Upper lobe of left lung (tissue), 6 donors: Measurements from ENCODE around the gene EVC2. TPM values are rescaled to one million over a fixed set of nuclear protein-coding genes. Genes with fewer than 3 reads are reported as not detected.

Experiments used
- ATAC-seq, 2 donors: fragments of 200-7000 bp; cut with Tn5 transposase; one replicate each; pipeline ENCODE4 v1.9.1; 2022; ENCODE audit warnings: mild to moderate bottlenecking in 2 of 2, moderate library complexity in 2 of 2; ENCODE audit not compliant: low FRiP score in 2 of 2
- DNase-seq, 2 donors: peaks; one replicate each; pipeline ENCODE4 v3.0.0-alpha.2; 2019 to 2020
- H3K27ac ChIP-seq, 4 donors: fragments of 200-600 bp; sonication (generic); one replicate each; pipeline ENCODE4 v1.5.1; 2016 to 2019
- H3K27me3 ChIP-seq, 4 donors: fragments of 200-600 bp; sonication (generic); one replicate each; pipeline ENCODE4 v1.5.1; 2017 to 2019
- H3K36me3 ChIP-seq, 4 donors: fragments of 200-600 bp; sonication (generic); one replicate each; pipeline ENCODE4 v1.5.1; 2016 to 2019
- H3K4me1 ChIP-seq, 4 donors: fragments of 200-600 bp; sonication (generic); one replicate each; pipeline ENCODE4 v1.5.1; 2018 to 2019
- H3K4me3 ChIP-seq, 4 donors: fragments of 200-600 bp; sonication (generic); one replicate each; pipeline ENCODE4 v1.5.1; 2017 to 2019; ENCODE audit warnings: mild to moderate bottlenecking in 2 of 4, moderate library complexity in 1 of 4
- H3K9me3 ChIP-seq, 4 donors: fragments of 200-600 bp; sonication (generic); one replicate each; pipeline ENCODE4 v1.5.1; 2018 to 2019
- EP300 ChIP-seq, 4 donors: sonication (generic); formaldehyde crosslinking; IDR thresholded peaks; one replicate each; pipeline ENCODE4 v1.5.1; 2017; ENCODE audit warnings: antibody characterized with exemption in 4 of 4, control low read depth in 2 of 4
- POLR2A ChIP-seq, 4 donors: fragments of 450-650 bp; IDR thresholded peaks; one replicate each; pipeline ENCODE4 v1.5.1; 2016 to 2017; ENCODE audit warnings: antibody characterized with exemption in 4 of 4, mild to moderate bottlenecking in 2 of 4
- POLR2AphosphoS5 ChIP-seq, 2 donors: sonication (generic); formaldehyde crosslinking; IDR thresholded peaks; one replicate each; pipeline ENCODE4 v1.5.1; 2017; ENCODE audit warnings: antibody characterized with exemption in 2 of 2
- WGBS, 2 donors: methylation state at CpG; one replicate each; pipeline ENCODE4 v1.1.5; 2017 to 2018; 5-methylcytosine and 5-hydroxymethylcytosine counted together
- total RNA-seq, 6 donors: library from RNA; depleted of rRNA in 4 of 6; stranded (reverse); fragments of >200 nt in 4 of 6; gene quantifications; one replicate each; pipeline versions ENCODE4 v1.1.0 to v1.2.1, GENCODE V29; 2016 to 2021
- TF ChIP-seq, protein P1 (sequence below), 6 experiments: fragments of 450-650 bp in 4 of 6; fragments of 200-600 bp in 2 of 6; sonication (generic) in 2 of 6; IDR thresholded peaks; one replicate each; pipeline ENCODE4 v1.5.1; 2016 to 2019; ENCODE audit warnings: antibody characterized with exemption in 6 of 6
- donor health status: DM: no; HTN: no; CAD: no; lungs with moderate emphysema.
- donor health status: DM: no; HTN: yes; CAD: no; lungs with severe emphysema.

EVC2 gene
- total RNA-seq, 6 donors from 2014 or later: 3.2 to 26.2 (median 5.6) TPM

- Histone ChIP-seq H3K36me3 (peaks cover 0 to 4% (median 0%) of the 10 kb centered on the region in 4 donors), H3K9me3 (no peaks in the 10 kb centered on the region), H3K27ac (no peak overlapping the region), H3K4me1 (no peaks in the 10 kb centered on the region), H3K27me3 (no peaks in the 10 kb centered on the region), H3K4me3 (no peak overlapping the region)
- DNase-seq: no peak
- WGBS, 2 donors: 93 to 98% methylated on average over 4 of the region's 4 CpGs
- TF ChIP-seq POLR2AphosphoS5 (IDR thresholded peaks at IDR 0.05) (no peak), EP300 (IDR thresholded peaks at IDR 0.05) (no peak), POLR2A (IDR thresholded peaks at IDR 0.05) (no peak)
- TF ChIP-seq, protein P1, sequence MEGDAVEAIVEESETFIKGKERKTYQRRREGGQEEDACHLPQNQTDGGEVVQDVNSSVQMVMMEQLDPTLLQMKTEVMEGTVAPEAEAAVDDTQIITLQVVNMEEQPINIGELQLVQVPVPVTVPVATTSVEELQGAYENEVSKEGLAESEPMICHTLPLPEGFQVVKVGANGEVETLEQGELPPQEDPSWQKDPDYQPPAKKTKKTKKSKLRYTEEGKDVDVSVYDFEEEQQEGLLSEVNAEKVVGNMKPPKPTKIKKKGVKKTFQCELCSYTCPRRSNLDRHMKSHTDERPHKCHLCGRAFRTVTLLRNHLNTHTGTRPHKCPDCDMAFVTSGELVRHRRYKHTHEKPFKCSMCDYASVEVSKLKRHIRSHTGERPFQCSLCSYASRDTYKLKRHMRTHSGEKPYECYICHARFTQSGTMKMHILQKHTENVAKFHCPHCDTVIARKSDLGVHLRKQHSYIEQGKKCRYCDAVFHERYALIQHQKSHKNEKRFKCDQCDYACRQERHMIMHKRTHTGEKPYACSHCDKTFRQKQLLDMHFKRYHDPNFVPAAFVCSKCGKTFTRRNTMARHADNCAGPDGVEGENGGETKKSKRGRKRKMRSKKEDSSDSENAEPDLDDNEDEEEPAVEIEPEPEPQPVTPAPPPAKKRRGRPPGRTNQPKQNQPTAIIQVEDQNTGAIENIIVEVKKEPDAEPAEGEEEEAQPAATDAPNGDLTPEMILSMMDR (IDR thresholded peaks at IDR 0.05): no peak
- ATAC-seq: no peak
These were observed 70.0 kb downstream of the EVC2 start for GRCh38 chr4:5638316-5638715.

GRCh38 chr4:5636766-5637670 lies 71.3 kb downstream of the EVC2 start:
- DNase-seq (no peak), ATAC-seq (no peak)
- WGBS, 2 donors: 78 to 83% methylated on average over 9 to 13 of the region's 13 CpGs
- no peaks in the 10 kb centered on the region for H3K27me3 ChIP-seq
- no peak overlapping the region for H3K4me3 ChIP-seq
- TF ChIP-seq EP300 (IDR thresholded peaks at IDR 0.05): no peak
- TF ChIP-seq POLR2AphosphoS5 (IDR thresholded peaks at IDR 0.05): no peak
- TF ChIP-seq, protein P1 (IDR thresholded peaks at IDR 0.05): no peak
- no peak for TF ChIP-seq POLR2A (IDR thresholded peaks at IDR 0.05)
- H3K9me3 ChIP-seq: no peaks in the 10 kb centered on the region
- peaks cover 0 to 4% (median 0%) of the 10 kb centered on the region in 4 donors for H3K36me3 ChIP-seq
- no peaks in the 10 kb centered on the region for H3K4me1 ChIP-seq
- no peak overlapping the region for H3K27ac ChIP-seq

DNA sequence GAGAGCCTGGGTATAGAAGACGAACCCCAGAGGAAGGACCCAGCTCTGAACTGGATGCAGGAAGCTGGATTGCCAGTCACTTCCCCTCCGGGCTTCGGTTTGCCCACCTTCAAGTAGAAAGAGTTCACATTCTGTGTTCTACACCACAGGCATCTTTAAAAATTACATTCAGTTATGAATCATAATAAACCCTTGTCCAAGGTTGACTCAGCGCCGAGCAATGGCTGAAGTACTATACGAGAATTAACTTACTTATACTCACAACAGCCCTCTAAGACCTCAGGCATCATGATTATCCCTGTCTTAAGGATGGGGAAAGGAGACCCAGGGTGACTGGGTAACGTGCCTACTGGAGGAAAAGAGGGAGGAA lies 72.5 kb downstream of the EVC2 start:
- ATAC-seq: no peak
- H3K27ac ChIP-seq: no peak overlapping the region
- H3K27me3 ChIP-seq: no peaks in the 10 kb centered on the region
- DNase-seq: no peak
- no peak overlapping the region for H3K4me3 ChIP-seq
- no peaks in the 10 kb centered on the region for H3K9me3 ChIP-seq
- TF ChIP-seq POLR2A (IDR thresholded peaks at IDR 0.05) (no peak), POLR2AphosphoS5 (IDR thresholded peaks at IDR 0.05) (no peak), EP300 (IDR thresholded peaks at IDR 0.05) (no peak)
- TF ChIP-seq, protein P1 (IDR thresholded peaks at IDR 0.05): no peak
- no peaks in the 10 kb centered on the region for H3K4me1 ChIP-seq
- H3K36me3 ChIP-seq: peaks cover 0 to 12% (median 0%) of the 10 kb centered on the region in 4 donors
- WGBS, 2 donors: 58 to 70% methylated on average over 7 of the region's 7 CpGs

- ATAC-seq: no peak
- no peaks in the 10 kb centered on the region for H3K4me1 ChIP-seq
- H3K27ac ChIP-seq: no peak overlapping the region
- peaks cover 0 to 34% (median 0%) of the 10 kb centered on the region in 4 donors for H3K36me3 ChIP-seq
- no peaks in the 10 kb centered on the region for H3K9me3 ChIP-seq
- no peak overlapping the region for H3K4me3 ChIP-seq
- no peak for DNase-seq
- WGBS, 2 donors: 83 to 94% methylated on average over 2 of the region's 2 CpGs
- no peaks in the 10 kb centered on the region for H3K27me3 ChIP-seq
- TF ChIP-seq POLR2A (IDR thresholded peaks at IDR 0.05) (no peak), EP300 (IDR thresholded peaks at IDR 0.05) (no peak), POLR2AphosphoS5 (IDR thresholded peaks at IDR 0.05) (no peak)
- TF ChIP-seq, protein P1 (IDR thresholded peaks at IDR 0.05): no peak
These were observed 75.8 kb downstream of the EVC2 start for GRCh38 chr4:5632571-5632970.
